ENCODE data around the gene C12orf43.

DNA sequence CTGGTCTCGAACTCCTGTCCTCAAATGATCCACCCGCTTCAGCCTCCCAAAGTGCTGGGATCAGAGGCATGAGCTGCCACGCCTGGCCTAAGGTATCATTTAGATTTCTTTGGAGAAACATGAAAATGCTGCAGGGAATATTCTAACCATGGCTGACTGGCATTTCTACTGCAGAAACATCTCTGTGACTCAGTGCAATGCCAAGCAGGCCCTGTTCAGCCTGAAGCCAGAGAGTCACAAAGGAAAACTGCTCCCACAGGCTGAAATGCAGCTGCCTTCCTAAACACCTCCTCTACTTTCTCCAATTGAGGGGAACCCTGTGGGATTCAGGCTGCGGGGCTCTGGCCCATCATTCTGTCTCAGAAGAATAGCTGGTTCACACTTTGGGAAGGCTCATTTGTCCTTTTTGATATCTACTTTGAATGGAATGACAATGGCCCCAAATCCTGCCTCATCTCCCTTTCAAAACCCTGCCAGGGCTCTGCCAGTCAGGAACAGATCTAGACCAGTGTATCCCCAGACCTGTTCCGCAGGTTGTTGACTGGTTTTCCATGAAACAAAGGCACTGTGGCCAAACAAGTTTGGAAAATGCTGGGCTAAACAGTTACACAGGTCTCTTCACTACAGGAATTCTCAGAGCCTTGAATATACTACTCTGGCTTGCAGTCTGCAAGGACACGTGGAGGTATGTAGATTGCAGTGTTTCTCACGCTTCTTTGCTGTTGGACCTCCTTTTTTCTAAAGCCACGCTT, 7.8 kb downstream of the C12orf43 start:
- TF ChIP-seq, protein P1, sequence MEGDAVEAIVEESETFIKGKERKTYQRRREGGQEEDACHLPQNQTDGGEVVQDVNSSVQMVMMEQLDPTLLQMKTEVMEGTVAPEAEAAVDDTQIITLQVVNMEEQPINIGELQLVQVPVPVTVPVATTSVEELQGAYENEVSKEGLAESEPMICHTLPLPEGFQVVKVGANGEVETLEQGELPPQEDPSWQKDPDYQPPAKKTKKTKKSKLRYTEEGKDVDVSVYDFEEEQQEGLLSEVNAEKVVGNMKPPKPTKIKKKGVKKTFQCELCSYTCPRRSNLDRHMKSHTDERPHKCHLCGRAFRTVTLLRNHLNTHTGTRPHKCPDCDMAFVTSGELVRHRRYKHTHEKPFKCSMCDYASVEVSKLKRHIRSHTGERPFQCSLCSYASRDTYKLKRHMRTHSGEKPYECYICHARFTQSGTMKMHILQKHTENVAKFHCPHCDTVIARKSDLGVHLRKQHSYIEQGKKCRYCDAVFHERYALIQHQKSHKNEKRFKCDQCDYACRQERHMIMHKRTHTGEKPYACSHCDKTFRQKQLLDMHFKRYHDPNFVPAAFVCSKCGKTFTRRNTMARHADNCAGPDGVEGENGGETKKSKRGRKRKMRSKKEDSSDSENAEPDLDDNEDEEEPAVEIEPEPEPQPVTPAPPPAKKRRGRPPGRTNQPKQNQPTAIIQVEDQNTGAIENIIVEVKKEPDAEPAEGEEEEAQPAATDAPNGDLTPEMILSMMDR (IDR thresholded peaks at IDR 0.05) = no peak
- TF ChIP-seq EZH2phosphoT487 (IDR thresholded peaks at IDR 0.05) = no peak
